Thoracic aorta (tissue), 2 donors: ENCODE measurements around the gene HP. TPM values are rescaled to one million over a fixed set of nuclear protein-coding genes. Genes with fewer than 3 reads are reported as not detected.

ENCODE experiments used
- ATAC-seq: fragments of 150-250 bp; one replicate; pipeline ENCODE4 v1.8.0; 2017; ENCODE audit warnings: low read depth; ENCODE audit not compliant: insufficient number of reproducible peaks, low FRiP score
- DNase-seq: peaks from one replicate; pipeline ENCODE4 v3.0.0-alpha.2; 2020; ENCODE audit warnings: low spot score
- H3K27ac ChIP-seq, 2 donors: fragments of 200-600 bp; sonication (generic); 1 replicate in 1 of 2; 2 replicates in 1 of 2; pipeline ENCODE4 v1.5.1; 2016; ENCODE audit warnings: mild to moderate bottlenecking in 2 of 2, moderate library complexity in 2 of 2
- H3K27me3 ChIP-seq: fragments of 200-600 bp; sonication (generic); replicated peaks from 2 replicates; pipeline ENCODE4 v1.6.0; 2016; ENCODE audit warnings: mild to moderate bottlenecking; ENCODE audit not compliant: insufficient read depth
- H3K36me3 ChIP-seq: fragments of 200-600 bp; sonication (generic); one replicate; pipeline ENCODE4 v1.5.1; 2016
- H3K4me1 ChIP-seq, 2 donors: fragments of 200-600 bp; sonication (generic); 1 replicate in 1 of 2; 2 replicates in 1 of 2; pipeline versions ENCODE4 v1.5.1 to v1.6.0; 2016; ENCODE audit warnings: low read depth in 2 of 2, mild to moderate bottlenecking in 1 of 2; ENCODE audit not compliant: control insufficient read depth in 1 of 2
- H3K4me3 ChIP-seq: fragments of 200-600 bp; sonication (generic); 2 replicates; pipeline ENCODE4 v1.5.1; 2016; ENCODE audit warnings: mild to moderate bottlenecking
- H3K9me3 ChIP-seq: fragments of 200-600 bp; sonication (generic); 2 replicates; pipeline ENCODE4 v1.5.1; 2016
- total RNA-seq, 2 donors: library from RNA; depleted of rRNA; stranded (reverse); fragments of >200 nt; gene quantifications; one replicate each; pipeline versions ENCODE4 v1.1.0 to v1.2.3, GENCODE V29; 2016
- TF ChIP-seq, protein P1 (sequence below): fragments of 200-600 bp; sonication (generic); IDR thresholded peaks from one replicate; pipeline ENCODE4 v1.5.1; 2019; ENCODE audit warnings: antibody characterized with exemption

Gene HP
- total RNA-seq, 2 donors from 2014 or later = 5.7 to 10.8 TPM

DNA sequence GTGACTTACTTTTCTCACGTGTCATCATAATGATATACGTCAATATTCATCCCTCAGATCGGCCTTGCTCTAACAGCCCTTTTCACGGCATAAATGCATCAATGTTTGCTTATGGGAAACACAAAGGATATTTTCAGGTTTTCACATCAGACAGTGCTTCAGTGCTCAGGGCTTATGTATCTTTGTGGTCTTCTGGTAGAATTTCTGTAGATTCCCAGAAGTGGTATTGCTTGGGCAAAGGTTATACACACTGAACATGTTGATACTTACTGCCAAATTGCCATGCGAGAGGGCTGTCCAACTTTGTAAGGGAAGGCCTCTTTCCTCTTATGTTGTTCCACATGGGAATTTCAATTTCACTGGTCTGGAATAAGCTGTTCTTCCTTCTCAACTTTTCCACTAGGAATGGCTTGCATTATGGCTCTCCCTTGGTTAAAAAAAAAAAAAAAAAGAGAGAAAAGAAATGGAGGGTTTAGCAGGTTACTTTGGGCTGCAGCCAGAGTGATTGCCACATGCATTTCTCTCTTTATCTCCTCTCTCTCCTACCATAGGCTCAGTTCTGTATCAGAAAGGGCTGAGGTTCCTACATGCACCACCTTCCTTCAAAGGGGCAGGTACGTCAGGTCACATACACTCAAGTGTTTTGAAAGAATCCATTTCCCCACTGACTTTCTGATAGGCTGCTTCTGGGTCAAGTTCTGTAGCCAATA is 26.5 kb upstream of the HP start:
- no peak for ATAC-seq
- H3K27me3 ChIP-seq = no peaks in the 10 kb centered on the region
- TF ChIP-seq, protein P1, sequence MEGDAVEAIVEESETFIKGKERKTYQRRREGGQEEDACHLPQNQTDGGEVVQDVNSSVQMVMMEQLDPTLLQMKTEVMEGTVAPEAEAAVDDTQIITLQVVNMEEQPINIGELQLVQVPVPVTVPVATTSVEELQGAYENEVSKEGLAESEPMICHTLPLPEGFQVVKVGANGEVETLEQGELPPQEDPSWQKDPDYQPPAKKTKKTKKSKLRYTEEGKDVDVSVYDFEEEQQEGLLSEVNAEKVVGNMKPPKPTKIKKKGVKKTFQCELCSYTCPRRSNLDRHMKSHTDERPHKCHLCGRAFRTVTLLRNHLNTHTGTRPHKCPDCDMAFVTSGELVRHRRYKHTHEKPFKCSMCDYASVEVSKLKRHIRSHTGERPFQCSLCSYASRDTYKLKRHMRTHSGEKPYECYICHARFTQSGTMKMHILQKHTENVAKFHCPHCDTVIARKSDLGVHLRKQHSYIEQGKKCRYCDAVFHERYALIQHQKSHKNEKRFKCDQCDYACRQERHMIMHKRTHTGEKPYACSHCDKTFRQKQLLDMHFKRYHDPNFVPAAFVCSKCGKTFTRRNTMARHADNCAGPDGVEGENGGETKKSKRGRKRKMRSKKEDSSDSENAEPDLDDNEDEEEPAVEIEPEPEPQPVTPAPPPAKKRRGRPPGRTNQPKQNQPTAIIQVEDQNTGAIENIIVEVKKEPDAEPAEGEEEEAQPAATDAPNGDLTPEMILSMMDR = no peak
- no peaks in the 10 kb centered on the region for H3K9me3 ChIP-seq
- no peaks in the 10 kb centered on the region for H3K4me1 ChIP-seq
- H3K27ac ChIP-seq = no peak overlapping the region
- no peak for DNase-seq
- peaks cover 11% of the 10 kb centered on the region for H3K36me3 ChIP-seq
- H3K4me3 ChIP-seq = no peak overlapping the region

DNA sequence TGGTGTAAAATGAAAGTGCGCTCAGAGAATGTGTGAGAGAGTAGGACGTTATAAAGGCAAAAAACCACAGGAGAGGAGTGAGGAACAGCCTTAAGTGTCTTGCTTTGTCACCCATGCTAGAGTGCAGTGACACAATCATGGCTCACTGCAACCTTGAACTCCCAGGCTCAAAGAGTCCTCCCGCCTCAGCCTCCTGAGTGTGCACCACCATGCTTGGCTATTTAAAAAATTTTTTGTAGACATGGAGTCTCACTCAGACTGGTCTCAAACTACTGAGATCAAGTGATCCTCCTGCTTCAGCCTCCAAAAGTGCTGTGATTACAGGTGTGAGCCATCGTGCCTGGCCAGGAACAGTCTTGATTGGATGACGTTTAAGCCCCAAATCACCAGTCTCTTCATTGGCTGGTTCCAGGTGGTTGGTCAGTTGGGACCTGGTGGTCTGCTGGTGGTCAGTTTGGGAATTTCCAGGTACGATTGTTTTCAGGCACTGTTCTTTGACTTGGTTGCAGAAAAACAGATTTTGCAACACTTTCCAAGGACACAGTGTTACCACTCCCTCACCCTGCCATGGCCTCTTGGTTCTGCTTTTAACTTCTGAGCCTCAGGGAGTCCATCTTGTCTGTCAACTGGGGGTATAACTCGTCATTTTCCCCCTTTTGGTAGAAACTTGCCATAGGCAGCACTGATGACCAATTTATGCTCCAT is 24.6 kb upstream of the HP start:
- H3K27ac ChIP-seq = no peak overlapping the region
- no peaks in the 10 kb centered on the region for H3K4me1 ChIP-seq
- TF ChIP-seq, protein P1 = no peak
- H3K27me3 ChIP-seq = no peaks in the 10 kb centered on the region
- no peak for DNase-seq
- H3K36me3 ChIP-seq = no peaks in the 10 kb centered on the region
- ATAC-seq = no peak
- H3K9me3 ChIP-seq = no peaks in the 10 kb centered on the region
- H3K4me3 ChIP-seq = no peak overlapping the region

DNA sequence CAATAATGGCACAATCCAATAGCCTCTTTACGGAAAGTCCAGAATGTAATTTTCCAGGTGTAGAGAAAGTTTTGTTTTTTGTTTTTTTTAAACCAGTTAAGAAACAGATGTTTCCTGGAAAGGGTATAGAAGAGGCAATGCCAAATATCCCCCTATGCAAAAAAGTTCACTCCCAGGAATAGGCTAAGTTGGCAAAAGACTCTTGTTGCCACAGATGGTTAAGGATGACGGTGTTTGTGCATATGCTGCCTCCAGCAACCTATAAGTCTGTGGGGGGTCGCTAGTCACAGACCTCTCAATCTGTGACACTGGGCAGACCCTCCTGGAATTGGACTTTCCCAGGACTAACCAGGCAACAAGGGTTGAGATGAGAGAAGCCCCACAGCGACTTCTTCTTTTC is 20.9 kb upstream of the HP start:
- no peaks in the 10 kb centered on the region for H3K27me3 ChIP-seq
- no peaks in the 10 kb centered on the region for H3K36me3 ChIP-seq
- ATAC-seq = no peak

DNA sequence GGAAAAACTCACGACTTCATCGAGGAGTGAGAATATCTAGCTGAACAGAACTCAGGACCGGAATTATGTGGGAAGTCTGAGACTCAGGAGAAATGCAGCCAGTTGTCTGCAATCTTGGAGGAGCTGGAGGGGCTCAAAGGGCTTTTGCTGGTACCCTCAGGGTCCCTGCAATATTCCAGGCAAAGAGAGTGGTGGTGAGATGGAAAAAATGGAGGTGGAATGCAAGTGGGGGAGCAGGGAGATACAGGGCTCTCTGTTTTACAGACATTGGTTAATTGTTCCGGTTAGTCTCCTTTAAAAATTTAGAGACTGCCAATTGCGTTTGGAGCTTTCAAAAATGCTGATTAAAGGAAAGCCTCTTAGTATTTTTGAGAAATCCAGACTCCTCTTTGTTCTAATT is 18.2 kb upstream of the HP start:
- Histone ChIP-seq H3K27ac (no peak overlapping the region), H3K36me3 (no peaks in the 10 kb centered on the region)

More for the DNA sequence above, 20.9 kb upstream of the HP start:
- Histone ChIP-seq H3K27ac (no peak overlapping the region), H3K4me3 (no peak overlapping the region), H3K4me1 (no peaks in the 10 kb centered on the region), H3K9me3 (no peaks in the 10 kb centered on the region)
- no peak for DNase-seq
- TF ChIP-seq, protein P1 = no peak

DNA sequence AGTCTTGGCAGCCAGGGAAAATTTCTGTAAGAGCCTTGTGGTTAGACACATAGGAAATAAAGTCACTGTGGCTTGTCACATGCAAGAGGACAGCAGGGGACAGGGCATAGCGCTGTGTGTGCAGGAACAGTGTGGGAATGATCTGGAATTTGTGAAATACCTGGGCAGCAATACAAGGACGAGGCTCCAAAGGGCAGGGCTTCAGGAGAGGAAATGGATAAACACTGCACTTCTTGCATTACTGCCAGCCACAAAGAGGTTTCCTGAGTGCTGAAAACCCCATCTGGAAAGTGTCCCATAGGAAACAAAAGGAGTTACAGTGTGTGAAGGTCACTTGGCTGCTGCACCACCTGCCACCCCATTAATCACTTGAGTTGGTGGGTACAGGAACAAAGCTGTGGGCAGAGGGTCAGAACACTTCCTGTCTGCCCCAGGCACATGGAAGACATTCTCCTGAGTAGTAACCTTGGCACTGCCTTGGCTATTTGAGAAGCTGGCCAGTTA is 12.1 kb upstream of the HP start:
- Histone ChIP-seq H3K4me3 (no peak overlapping the region), H3K27ac (no peak overlapping the region), H3K4me1 (no peaks in the 10 kb centered on the region), H3K9me3 (no peaks in the 10 kb centered on the region), H3K36me3 (peaks cover 10% of the 10 kb centered on the region), H3K27me3 (no peaks in the 10 kb centered on the region)
- DNase-seq (no peak), ATAC-seq (no peak)
- TF ChIP-seq, protein P1 = no peak

More for the DNA sequence above, 18.2 kb upstream of the HP start:
- no peaks in the 10 kb centered on the region for H3K4me1 ChIP-seq
- ATAC-seq (no peak), DNase-seq (no peak)
- TF ChIP-seq, protein P1 = no peak
- no peaks in the 10 kb centered on the region for H3K27me3 ChIP-seq
- no peak overlapping the region for H3K4me3 ChIP-seq
- no peaks in the 10 kb centered on the region for H3K9me3 ChIP-seq
